HG03432 (cell line): ENCODE data around the gene CSDE1.
"Not testable (repeated sequence)": the region's sequence is repeated elsewhere in the genome, so short reads cannot be mapped to it uniquely, and the experiment has no call there.

ENCODE experiments used
- ATAC-seq: cut with Tn5 transposase; IDR thresholded peaks from one replicate; pipeline ENCODE4 v1.9.1; 2021; ENCODE audit warnings: mild to moderate bottlenecking, moderate library complexity; ENCODE audit not compliant: unreplicated experiment

The CSDE1 gene

DNA sequence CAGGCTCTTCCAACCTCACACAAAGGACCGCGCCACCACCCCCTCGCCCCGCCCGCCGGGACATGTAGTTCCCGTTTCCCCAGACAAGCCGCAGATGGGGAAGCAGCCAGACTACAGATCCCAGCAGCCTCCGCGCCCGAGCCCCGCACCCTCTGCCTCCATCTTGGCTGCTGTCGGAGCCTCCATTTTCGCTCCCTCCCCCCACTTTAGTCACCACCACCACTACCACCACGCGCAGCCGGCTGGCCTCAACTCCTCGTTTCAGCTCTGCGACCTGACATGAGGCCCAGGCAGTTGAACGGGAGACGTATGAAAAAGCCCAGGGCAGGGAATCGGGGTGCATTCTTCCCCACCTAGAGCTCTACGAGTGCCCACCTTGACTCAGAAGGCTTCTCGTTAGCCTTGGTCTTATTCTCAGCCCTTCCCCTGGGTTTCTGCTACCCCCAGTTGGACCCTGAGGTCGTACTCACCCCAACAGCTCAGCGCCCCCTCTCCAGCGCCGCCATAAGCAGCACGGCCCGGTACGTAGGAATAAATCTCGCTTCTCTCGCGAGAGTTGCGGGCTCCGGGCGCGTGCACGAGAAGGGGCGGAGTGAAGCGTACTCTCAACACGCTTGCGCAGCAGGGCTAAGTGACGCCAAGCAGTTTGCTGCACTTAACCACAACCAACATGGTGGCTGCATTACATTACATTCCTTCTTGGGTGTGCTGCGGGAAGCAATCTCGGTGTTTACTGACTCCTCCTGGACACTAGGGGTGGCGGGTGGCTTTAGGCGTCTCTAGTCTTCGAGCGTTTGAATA lies at the start of gene CSDE1:
Gene CSDE1 (minus strand): TSS at position 530 of the 801 bp plus-strand sequence. CDS start 18,094 bp downstream, outside the sequence.
- peak; percentile 87 for ATAC-seq

DNA sequence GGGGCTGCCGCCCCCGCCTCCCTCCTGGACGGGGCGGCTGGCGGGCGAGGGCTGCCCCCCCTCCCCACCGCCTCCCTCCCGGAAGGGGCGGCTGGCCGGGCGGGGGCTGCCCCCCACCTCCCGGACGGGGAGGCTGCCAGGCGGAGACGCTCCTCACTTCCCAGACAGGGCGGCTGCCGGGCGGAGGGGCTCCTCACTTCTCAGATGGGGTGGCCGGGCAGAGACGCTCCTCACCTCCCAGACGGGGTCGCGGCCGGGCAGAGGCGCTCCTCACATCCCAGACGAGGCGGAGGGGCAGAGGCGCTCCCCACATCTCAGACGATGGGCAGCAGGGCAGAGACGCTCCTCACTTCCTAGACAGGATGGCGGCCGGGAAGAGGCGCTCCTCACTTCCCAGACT lies 46.7 kb upstream of the CSDE1 start:
- ATAC-seq, result not testable (repeated sequence)

DNA sequence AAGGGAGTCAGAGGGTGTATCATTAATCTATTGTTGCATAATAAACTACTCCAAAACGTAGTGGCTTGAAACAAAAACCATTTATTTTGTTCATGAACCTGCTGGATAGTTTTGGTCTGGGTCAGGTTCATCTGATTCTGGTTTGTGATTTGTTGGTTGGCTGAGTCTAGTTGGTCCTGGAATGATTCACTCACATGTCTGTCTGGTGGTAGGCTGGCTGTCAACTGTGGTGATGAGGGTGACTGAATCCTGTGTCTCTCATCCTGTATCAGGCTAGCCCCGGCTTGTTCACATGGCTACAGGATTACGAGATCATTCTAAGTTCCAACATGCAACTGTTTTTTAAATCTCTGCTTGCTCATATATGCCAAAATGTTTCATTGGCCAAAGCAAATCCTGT lies 45.2 kb upstream of the CSDE1 start:
- ATAC-seq, result peak; percentile 87

DNA sequence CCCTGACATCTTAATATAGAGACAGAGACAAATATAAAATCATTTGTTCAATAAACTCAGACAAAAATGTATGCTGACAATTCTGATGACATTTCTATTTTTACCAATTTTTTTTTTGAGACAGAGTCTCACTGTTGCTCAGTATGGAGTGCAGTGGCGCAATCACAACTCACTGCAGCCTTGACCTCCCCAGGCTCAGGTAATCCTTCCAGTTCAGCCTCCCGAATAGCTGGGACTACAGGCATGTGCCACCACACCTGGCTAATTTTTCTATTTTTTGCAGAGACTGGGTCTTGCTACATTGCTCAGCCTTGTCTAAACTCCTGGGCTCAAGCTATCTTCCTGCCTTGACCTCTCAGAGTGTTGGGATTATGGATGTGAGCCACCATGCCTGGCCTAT lies 36.3 kb upstream of the CSDE1 start:
- ATAC-seq, result no peak

DNA sequence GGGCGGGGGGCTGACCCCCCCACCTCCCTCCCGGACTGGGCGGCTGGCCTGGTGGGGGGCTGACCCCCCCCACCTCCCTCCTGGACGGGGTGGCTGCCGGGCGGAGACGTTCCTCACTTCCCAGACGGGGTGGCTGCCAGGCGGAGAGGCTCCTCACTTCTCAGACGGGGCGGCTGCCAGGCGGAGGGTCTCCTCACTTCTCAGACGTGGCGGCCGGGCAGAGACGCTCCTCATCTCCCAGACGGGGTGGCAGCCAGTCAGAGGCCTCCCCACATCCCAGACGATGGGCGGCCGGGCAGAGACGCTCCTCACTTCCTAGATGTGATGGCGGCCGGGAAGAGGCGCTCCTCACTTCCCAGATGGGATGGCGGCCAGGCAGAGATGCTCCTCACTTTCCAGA lies 32.8 kb upstream of the CSDE1 start:
- ATAC-seq, result not testable (repeated sequence)

DNA sequence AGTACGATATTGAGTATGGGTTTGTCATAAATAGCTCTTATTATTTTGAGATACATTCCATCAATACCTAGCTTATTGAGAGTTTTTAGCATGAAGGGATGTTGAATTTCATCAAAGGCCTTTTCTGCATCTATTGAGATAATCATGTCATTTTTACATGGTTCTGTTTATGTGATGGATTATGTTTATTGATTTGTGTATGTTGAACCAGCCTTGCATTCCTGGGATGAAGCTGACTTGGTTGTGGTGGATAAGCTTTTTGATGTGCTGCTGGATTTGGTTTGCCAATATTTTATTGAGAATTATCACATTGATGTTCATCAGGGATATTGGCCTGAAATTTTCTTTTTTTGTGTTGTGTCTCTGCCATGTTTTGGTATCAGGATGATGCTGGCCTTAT lies 28.7 kb upstream of the CSDE1 start:
- not testable (repeated sequence) for ATAC-seq

DNA sequence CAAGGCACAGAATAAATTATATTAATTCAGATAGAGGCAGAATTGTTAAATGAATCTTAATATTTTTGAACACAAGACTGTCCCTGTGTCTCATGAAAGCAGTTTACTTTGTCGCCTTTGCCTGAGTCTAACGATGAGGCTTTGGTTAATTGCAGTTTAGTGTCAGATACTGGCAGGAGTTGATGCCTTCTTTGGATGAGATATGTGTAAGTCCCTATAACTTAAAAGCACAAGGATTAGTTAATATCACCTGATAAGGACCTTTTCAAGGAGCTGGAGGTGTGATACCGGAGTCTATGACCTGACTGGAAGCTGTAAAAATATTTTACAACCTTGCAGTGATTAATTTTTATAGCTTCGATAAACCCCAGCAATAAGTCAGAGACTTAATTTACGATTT lies 24.7 kb upstream of the CSDE1 start:
- no peak for ATAC-seq

DNA sequence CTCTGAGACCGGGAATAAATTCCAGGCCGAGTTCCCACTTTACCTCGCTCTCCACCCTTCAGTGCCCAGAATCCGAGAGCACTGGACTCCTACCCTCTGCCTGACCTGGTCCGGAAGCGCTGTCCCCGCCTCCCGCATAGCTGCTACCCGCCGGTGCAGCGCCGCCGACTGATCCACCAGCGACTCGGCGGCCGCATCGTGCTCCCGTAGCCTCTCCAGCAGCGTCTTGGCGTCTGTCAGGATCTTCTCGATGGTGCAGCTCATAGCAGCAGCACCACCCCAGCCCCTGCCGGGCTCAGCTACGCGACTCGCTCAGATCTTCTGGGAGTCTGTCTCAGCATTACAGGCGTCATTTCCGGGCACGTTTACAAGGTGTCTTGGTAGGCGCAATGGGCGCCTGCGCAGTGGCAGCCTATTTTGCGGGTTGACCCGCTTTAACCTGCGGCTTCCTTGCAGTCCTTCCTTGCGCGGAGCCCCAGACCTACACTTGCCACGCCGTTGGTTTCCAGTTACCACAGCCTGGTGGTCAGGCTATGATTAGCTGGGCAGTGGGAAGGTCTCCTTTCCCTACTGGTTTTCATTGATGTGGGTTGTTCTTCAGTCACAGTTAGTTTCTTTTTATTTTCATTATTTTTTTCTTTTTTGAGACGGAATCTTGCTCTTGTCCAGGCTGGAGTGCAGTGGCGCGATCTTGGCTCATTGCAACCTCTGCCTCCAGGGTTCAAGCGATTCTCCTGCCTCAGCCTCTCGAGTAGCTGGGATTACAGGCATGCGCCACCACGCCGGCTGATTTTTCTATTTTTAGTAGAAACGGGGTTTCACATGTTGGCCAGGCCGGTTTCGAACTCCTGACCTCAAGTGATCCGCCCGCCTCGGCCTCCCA lies 22.8 kb upstream of the CSDE1 start, which contains the start of gene SIKE1:
Gene SIKE1 (minus strand): TSS at position 342 of the 883 bp plus-strand sequence. CDS start 78 bp downstream, at position 264.
- peak; percentile 99 for ATAC-seq

DNA sequence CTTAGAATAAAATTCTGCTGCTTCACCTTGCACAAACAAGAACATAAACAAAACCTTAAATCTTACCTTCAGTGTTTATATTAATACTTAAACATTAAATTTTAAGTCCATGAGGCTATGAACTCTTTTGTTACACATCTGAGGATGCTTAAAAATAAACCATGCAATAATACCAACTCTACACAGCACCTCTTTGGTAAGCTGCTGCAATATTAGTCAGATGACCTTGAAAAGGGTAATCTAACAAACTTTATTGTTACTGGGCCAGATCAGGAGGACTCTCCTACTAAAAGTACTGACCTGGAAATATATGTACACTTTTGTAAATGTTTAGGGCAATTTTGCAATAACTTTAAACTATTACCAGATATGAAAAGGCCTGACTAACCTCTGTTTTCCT lies 21.9 kb upstream of the CSDE1 start:
- no peak for ATAC-seq

DNA sequence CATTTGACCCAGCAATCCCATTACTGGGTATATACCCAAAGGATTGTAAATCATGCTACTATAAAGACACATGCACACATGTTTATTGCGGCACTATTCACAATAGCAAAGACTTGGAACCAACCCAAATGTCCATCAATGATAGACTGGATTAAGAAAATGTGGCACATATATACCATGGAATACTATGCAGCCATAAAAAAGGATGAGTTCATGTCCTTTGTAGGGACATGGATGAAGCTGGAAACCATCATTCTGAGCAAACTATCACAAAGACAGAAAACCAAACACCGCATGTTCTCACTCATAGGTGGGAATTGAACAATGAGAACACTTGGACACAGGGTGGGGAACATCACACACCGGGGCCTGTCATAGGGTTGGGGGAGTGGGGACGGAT lies 18.9 kb upstream of the CSDE1 start:
- ATAC-seq, result not testable (repeated sequence)

DNA sequence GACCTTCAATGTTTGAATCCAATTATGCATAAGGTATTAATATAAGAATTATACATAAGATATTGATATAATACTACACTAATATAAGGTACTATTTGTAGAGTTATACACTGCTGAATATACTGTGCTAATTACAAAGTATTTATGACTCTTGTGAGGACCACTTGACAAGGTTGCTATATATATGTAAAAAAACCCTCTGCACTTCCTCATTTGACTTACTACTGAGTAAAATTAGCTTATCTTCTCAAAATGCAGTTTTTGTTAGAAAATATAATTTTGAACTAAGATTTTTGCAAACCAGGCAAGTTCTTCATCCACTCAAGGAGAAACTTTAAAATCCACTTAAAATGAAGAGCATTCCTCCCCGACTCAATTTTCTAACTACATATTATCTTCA lies 14.2 kb upstream of the CSDE1 start:
- ATAC-seq, result no peak

DNA sequence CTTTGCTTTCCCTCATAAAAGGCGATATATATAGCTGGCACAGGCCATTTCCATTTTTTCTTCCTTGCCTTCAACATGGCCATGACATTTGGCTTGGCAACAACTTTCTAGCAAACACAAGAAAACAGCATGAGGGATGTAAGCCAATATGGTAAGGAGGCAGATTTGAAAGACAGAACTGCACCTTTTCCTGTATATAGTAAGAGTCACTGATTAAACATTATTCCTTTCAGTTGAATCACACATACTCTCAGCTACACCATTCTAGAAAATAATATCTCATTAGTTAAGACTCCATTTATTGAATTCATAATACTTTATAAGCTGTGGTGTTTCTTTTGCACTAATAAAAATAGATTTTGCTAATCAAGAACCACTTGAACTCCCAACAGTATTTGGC lies 13.2 kb upstream of the CSDE1 start:
- no peak for ATAC-seq

DNA sequence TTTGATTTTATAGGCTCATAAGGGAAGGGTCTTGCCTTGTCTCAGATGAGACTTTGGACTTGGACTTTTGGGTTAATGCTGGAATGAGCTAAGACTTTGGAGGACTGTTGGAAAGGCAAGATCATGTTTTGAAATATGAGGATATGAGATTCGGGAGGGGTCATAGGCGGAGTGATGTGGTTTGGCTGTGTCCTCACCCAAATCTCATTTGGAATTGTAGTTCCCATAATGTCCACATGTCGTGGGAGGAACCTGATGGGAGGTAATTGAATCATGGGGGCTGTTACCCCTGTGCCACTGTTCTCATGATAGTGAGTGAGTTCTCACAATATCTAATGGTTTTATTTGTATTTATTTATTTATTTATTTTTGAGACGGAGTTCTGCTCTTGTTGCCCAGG lies 6.9 kb upstream of the CSDE1 start:
- ATAC-seq, result no peak

DNA sequence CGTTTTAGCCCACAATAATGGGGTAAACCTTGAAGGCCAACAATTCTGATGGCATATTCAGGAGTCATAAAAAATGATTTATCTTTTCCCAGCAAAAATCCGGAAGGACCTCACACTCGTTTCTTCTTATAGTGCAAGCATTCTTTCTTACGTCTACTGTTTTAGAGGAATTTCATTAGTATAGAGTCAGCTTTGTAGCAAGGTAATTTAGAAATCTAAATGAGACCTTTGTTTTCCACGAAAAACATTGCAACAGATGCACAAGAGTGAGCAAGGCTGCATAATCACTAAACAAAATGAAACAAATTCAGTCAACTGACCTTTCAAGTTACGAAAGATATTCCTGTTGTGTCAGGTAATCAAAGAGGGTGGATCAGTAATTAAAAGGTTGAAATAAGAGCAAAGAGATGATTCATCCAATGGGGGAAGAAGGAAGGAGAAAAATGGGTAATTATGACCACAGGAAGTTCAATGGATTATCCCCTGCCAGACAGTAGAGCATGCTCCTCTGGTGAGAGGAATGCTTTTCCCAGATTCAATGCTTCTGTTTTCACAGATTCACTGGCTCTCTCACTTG lies 560 bp upstream of the CSDE1 start:
- no peak for ATAC-seq

DNA sequence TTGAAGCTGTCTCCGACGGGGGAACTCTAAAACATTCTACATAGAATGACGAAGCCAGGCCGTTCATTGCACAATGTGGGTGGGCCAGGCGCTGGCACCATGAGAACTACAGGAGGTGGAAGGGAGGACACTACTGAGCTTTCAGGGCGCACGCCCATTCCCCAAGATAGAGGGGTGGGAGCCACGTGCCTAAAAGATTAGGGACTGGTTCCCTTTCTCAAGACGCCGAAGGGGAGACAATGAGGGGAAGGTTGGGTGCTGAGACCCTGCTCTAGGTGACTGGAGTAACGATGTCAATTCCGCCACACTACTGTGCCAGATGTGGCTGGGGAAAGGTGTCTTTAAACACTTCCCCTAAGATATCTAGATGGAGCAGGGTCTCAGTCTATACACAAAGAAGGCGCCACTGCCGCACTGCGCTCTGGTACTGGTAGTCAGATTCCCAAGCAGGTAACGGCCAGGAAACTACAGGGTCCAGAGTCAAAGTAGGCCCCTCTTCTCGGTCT lies 782 bp downstream of the CSDE1 start:
- no peak for ATAC-seq

DNA sequence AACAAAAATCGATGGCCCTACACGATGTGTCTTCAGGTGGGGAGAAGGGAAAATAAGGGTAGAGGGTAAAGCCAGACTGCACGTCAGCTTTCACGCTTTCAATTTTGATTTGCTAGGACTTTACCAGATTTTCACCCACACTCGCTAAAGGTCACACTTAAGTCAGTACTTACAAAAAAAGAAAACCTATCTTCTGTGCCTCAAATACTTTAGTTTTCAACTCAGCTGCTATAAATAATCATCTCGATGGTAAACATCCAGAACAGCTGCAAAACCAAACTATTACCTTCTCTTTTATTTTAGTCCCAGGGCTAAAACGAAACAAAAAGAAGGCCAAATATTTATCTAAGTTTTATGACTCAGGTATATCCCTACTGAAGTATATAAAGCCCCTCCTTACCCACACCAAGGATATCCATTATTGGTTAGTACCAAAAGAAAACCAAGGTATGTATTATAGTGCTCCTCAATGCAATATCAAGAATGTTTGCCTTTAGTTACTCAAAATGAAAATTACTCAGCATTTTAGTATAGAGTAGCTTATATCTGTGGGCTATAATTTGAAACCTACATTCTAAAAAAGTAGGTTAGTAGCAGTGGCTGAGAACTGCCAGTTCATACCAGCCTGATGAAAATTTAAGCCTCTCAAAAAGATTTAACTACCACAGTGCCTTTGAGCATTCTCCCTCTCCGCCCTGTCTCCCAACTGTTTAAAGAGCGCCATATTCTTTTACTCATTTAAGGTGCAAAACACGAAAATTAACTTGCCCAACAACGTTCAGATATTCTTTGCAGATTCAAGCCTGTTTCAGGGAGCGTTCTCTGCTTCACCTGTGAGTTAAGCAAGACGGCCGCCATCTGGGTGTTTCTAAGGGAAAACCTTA lies 1.5 kb downstream of the CSDE1 start:
- peak; percentile 27 for ATAC-seq

DNA sequence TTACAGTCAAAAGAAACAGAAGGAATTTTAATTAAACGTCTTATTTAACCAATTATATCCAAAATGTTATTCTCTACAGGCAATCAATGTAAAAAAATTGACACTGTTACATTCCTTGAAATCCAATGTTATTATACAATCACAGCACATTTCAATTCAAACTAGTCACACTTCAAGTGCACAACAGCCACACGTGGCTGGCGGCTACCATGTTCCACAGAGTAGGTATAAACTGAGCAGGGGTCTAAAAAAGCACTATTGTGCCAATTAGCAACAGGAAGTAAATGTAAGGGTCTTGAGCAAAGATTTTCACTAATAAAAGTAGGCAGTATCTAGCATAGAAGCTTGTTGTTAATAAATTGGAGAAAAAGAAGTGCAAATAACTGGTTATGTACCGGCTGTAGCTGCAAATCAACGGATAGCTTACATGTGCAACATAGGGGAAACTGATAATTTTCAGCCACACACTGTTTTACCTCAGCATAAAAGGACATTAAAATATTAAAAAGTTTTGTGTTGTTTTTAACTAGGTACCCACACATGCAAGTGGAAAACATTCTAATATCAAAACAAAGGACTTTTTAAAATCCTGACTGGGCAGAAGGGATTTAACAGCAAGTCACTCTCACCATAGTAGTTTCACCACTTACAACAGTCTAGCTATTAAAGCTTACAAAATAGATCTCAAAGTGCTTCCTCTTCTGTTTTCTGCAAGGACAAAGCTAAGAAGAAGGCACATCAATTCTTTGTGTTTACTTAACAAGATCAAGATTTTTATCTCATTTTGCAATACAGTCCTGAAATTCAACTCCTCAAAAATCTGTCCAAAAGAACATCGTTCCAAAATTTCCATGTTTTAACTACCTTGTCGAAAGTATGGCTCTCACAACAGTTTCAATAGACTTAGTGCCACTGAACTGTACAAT lies 2.5 kb downstream of the CSDE1 start:
- ATAC-seq, result no peak

DNA sequence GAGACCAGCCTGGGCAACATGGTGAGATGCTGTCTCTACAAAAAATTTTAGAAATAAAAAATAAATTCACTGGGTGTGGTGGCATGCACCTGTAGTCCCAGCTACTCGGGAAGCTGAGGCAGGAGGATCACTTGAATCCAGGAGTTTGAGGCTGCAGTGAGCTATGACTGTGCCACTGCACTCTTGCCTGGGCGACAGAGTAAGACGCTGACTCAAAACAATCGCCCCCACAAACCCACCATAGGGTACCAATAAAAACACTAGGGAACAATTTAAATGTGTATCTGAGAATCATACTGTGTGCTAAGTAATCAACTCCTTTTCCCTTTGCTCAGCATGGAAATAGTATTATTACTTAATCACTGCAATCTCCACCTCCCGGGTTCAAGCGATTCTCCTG lies 4.1 kb downstream of the CSDE1 start:
- not testable (repeated sequence) for ATAC-seq

DNA sequence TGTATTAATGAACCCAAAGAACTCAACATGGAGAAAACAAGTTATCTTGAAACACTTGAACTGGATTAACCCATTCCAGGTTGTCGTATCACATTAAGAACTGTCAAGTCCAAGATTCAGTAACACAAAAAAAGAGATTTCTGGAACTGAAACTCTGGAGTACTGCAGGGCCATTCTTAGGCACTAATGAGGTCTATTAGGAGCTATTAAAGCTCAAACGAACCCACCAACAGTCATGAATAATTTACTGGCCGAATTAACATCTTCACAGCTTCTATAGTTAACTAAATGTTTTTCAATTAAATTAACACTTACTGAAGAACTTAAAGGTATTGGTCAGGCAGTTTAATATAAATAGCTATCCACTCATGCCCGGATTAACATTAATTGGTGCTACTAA lies 4.6 kb downstream of the CSDE1 start:
- ATAC-seq, result no peak
